GM23248 (cell line): Measurements from ENCODE around the gene WNT8A.

ENCODE experiments used
- EZH2 ChIP-seq: fragments of 200-600 bp; sonication (generic); IDR thresholded peaks from 2 replicates; pipeline ENCODE4 v1.6.1; 2018; ENCODE audit warnings: antibody characterized with exemption, mild to moderate bottlenecking; ENCODE audit not compliant: insufficient read depth, poor library complexity, severe bottlenecking
- EZH2phosphoT487 ChIP-seq: fragments of 200-600 bp; sonication (generic); IDR thresholded peaks from 2 replicates; pipeline ENCODE4 v1.6.1; 2018; ENCODE audit warnings: antibody characterized with exemption, moderate library complexity, mild to moderate bottlenecking, low read depth; ENCODE audit not compliant: insufficient read depth

DNA sequence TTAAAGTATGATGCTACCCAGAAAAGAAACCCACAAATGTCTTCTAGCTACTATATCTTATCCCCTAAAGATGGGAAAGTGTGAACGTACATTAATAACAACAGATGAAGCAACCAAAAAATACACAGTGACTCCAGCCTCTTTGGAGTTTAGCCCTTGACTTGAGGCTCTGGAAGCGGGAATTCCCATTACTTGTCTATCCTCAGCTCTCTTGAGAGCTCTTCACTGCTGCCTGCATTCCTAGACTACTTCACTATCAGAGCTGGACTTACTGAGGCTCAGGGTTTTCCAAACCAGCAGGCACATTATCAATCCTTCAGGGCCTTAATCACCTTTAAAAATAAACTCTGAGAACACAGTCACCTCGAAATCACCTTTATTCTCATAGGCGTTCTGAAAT is 56.4 kb downstream of the WNT8A start:
- TF ChIP-seq EZH2 (no peak), EZH2phosphoT487 (no peak)
